AG04450 (cell line): ENCODE data around the gene CDH22. TPM values are rescaled to one million over a fixed set of nuclear protein-coding genes. Genes with fewer than 3 reads are reported as not detected.

Experiments used
- CTCF ChIA-PET: fragments of 300-600, 350-600 bp; formaldehyde crosslinking; extraction: SDS; loops from one replicate; lab custom pipeline; 2022; ENCODE audit warnings: antibody characterized with exemption, inconsistent platforms; lab: Charles Lee
- POLR2A ChIA-PET: fragments of 350-600 bp; formaldehyde crosslinking; extraction: SDS; loops from one replicate; lab custom pipeline; 2021; ENCODE audit warnings: antibody characterized with exemption, inconsistent platforms; lab: Yijun Ruan, JAX
- DNase-seq: peaks from one replicate; pipeline ENCODE4 v3.0.0-alpha.2; 2011; ENCODE audit warnings: low read depth, low spot score
- H3K27ac ChIP-seq: one replicate; pipeline ENCODE4 v1.5.1; 2012; ENCODE audit warnings: low read depth, low read length, control low read depth
- H3K27me3 ChIP-seq: one replicate; pipeline ENCODE4 v1.6.0; 2012; ENCODE audit warnings: low read length; ENCODE audit not compliant: control insufficient read depth, insufficient read depth
- H3K4me3 ChIP-seq: 2 replicates; pipeline ENCODE4 v1.5.1; 2011; ENCODE audit warnings: mild to moderate bottlenecking, low read depth, low read length, control low read depth
- H3K9me3 ChIP-seq: 2 replicates; pipeline ENCODE4 v1.5.1; 2012; ENCODE audit warnings: low read length; ENCODE audit not compliant: control insufficient read depth, insufficient read depth
- polyA plus RNA-seq: library from polyadenylated mRNA; depleted of rRNA; stranded (reverse); fragments of >200 nt; gene quantifications from 2 replicates; pipeline ENCODE4 v1.2.3, GENCODE V29; 2011
- TF ChIP-seq, protein P1 (sequence below): IDR thresholded peaks from 2 replicates; pipeline ENCODE4 v1.5.1; 2011; ENCODE audit warnings: low read depth, low read length, control low read depth, inconsistent platforms

The CDH22 gene
- polyA plus RNA-seq, 1 experiment = not detected

DNA sequence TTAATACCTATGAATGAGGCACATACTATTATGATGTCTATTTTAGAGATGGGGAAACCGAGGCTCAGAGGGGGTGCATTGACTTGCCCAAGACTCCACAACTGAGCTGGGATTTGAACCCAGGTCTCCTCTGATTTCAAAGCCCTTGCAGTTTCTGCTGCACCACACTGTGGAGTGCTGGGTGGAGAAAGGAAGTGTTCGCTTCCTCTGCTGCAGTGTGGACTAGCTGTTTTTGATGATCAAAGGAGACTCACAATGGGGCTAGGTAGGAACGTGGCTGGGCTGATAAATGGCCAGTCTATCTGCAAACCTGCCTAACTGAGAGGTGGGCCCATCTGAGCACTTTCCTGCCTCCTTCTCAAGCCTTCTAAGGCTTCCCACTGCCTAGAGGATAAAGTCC is 102.9 kb downstream of the CDH22 start:
- DNase-seq = no peak
- ChIA-PET POLR2A (no interaction called here), CTCF (no interaction called here)
- no peak overlapping the region for H3K27ac ChIP-seq
- H3K9me3 ChIP-seq = no peaks in the 10 kb centered on the region; the same call in 1 of the 2 replicates
- peaks cover 35% of the 10 kb centered on the region for H3K27me3 ChIP-seq
- TF ChIP-seq, protein P1, sequence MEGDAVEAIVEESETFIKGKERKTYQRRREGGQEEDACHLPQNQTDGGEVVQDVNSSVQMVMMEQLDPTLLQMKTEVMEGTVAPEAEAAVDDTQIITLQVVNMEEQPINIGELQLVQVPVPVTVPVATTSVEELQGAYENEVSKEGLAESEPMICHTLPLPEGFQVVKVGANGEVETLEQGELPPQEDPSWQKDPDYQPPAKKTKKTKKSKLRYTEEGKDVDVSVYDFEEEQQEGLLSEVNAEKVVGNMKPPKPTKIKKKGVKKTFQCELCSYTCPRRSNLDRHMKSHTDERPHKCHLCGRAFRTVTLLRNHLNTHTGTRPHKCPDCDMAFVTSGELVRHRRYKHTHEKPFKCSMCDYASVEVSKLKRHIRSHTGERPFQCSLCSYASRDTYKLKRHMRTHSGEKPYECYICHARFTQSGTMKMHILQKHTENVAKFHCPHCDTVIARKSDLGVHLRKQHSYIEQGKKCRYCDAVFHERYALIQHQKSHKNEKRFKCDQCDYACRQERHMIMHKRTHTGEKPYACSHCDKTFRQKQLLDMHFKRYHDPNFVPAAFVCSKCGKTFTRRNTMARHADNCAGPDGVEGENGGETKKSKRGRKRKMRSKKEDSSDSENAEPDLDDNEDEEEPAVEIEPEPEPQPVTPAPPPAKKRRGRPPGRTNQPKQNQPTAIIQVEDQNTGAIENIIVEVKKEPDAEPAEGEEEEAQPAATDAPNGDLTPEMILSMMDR = no peak
- H3K4me3 ChIP-seq = no peak overlapping the region

DNA sequence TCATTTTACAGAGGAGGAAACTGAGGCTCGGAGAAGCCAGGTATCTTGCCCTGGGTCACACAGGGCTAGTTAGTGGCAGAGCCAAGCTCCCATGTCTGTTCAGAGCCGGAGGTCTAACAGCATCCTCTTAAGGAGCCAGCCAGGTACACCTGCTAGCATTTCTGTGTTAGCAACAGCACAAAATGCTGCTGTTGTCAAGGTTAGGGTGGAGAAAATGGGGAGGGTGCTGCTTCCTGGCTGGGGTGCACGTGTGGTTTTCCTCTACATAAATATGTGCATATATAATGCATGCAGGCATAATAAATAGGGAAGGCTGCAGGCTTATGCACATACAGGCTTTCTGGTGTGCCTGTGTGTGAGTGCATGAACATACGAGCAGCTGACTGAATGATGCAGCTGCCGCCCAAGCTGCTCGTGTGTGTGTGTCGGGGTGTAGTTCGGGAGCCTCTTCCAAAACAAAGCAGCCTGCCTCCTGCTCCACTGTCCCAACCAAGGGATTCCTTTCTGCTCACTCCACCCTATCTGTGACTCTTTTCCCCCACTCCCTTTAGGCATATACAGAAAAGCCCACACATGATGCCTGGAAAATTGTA is 103.6 kb downstream of the CDH22 start:
- CTCF ChIA-PET = no interaction called here
- H3K27me3 ChIP-seq = peaks cover 33% of the 10 kb centered on the region
- TF ChIP-seq, protein P1 = no peak

DNA sequence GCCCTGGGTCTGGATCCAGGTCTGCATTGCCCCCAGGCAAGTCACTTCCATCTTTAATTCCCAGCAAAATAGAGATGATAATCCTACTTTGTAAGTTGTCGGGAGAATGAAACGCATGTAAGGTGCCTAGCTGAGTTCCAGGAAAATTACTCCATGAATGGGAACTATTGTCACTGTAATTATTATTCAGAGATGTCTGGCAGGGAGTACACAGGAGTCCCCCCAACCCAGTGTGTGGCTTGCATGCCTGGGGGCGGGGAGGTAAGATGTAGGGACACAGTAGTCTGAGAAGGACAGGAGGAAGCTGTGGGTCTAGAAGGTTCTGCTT is 104.8 kb downstream of the CDH22 start:
- CTCF ChIA-PET = no interaction called here
- POLR2A ChIA-PET = no interaction called here
- TF ChIP-seq, protein P1 = no peak
- no peak overlapping the region for H3K27ac ChIP-seq
- peaks cover 25% of the 10 kb centered on the region for H3K27me3 ChIP-seq
- DNase-seq = no peak
- no peak overlapping the region for H3K4me3 ChIP-seq
- no peaks in the 10 kb centered on the region; the same call in 1 of the 2 replicates for H3K9me3 ChIP-seq

More for the DNA sequence above, 103.6 kb downstream of the CDH22 start:
- DNase-seq = no peak
- H3K4me3 ChIP-seq = no peak overlapping the region
- H3K27ac ChIP-seq = no peak overlapping the region
- H3K9me3 ChIP-seq = no peaks in the 10 kb centered on the region; the same call in 1 of the 2 replicates
- POLR2A ChIA-PET = no interaction called here

DNA sequence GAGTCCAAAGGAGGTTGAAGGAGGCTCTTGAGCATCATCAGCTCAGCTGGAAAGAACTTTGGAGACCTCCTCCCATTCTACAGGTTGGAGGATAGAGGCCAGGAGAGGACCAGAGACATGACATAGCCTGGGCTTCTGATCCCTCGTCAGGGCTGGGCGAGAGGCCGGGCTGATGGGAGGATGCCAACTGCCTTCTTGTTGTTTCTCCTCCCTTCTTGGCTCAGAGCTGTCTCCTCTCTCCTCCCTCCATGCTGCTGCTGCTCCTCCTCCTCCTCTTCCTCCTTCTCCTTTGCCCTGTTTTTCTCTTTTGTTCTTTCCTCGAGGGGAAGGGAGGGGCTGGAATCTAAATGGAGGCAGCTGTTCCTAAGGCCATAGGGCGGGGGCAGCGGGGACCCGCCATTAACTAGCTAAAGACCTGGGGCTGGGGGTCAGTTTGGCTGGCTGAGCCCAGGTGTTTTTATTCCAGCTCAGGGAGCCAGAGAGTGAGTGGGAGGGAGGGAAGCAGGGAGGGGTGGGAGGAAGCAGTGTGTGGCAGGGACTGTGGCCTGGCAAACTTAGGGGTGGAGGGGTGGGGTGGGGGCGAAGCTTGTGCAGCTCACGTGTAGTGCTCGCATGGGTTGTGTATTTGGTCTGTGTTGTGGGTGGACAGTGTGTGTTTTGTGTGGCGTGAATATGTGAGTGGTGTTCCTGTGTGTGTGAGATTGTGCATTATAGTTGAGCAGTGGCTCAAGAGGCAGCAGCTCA is 105.4 kb downstream of the CDH22 start:
- Histone ChIP-seq H3K4me3 (no peak overlapping the region), H3K27ac (no peak overlapping the region), H3K27me3 (peaks cover 22% of the 10 kb centered on the region), H3K9me3 (no peaks in the 10 kb centered on the region; the same call in 1 of the 2 replicates)
- ChIA-PET POLR2A (no interaction called here), CTCF (no interaction called here)
- TF ChIP-seq, protein P1 = no peak
- no peak for DNase-seq
